Skin epidermis (tissue), 12 donors: ENCODE measurements around the gene P2RY6.
A peak's percentile ranks its signal among the peaks of the same experiment; 100 is the strongest.

ENCODE experiments used
- H3K27ac ChIP-seq, 21 experiments: fragments of 200-600 bp; sonication (generic) in 11 of 21; one replicate each; pipeline ENCODE4 v1.5.0; 2020; ENCODE audit warnings: mild to moderate bottlenecking in 3 of 21, inconsistent platforms in 2 of 21, moderate library complexity in 2 of 21
- H3K4me3 ChIP-seq, 7 experiments: fragments of 200-600 bp; sonication (generic) in 2 of 7; one replicate each; pipeline ENCODE4 v1.5.0; 2020; ENCODE audit warnings: inconsistent platforms in 2 of 7, mild to moderate bottlenecking in 2 of 7, moderate library complexity in 1 of 7

P2RY6 gene

DNA sequence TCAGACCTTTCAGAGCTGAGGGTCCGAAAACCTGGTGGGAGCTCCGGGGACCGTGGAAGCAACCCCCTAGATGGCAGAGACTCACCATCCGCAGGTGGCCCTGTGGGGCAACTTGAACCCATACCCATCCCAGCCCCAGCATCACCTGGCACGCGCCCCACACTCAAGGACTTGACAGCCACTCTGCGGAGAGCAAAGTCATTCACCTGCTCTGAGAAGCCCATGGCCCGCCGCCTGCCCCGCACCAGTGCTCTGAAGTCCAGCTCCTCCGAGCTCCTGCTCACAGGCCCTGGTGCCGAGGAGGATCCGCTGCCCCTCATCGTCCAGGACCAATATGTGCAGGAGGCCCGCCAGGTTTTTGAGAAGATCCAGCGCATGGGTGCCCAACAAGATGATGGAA, 37.9 kb downstream of the P2RY6 start:
- peak overlapping the region in 13 of 21 experiments; percentile 5 to 94 (median 89) for H3K27ac ChIP-seq

DNA sequence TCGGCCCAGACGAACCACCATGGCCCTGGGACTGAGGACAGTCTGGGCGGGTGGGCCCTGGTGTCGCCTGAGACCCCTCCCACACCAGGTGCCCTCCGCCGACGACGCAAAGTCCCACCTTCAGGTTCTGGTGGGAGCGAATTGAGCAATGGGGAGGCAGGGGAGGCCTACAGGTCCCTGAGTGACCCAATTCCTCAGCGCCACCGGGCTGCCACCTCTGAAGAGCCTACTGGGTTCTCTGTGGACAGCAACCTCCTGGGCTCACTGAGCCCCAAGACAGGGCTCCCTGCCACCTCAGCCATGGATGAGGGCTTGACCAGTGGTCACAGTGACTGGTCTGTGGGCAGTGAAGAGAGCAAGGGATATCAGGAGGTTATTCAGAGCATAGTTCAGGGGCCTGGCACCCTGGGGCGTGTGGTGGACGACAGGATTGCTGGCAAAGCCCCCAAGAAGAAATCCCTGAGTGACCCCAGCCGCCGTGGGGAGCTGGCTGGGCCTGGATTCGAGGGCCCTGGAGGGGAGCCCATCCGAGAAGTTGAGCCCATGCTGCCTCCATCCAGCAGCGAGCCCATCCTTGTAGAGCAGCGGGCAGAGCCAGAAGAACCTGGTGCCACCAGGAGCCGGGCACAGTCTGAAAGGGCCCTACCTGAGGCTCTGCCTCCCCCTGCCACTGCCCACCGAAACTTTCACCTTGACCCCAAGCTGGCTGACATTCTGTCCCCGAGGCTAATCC, 38.7 kb downstream of the P2RY6 start:
- Histone ChIP-seq H3K4me3 (peak overlapping the region; percentile 4 to 73 (median 27)), H3K27ac (peak overlapping the region in 9 of 21 experiments; percentile 11 to 91 (median 40))

More for the DNA sequence above, 37.9 kb downstream of the P2RY6 start:
- peak overlapping the region; percentile 14 to 73 (median 53) for H3K4me3 ChIP-seq

DNA sequence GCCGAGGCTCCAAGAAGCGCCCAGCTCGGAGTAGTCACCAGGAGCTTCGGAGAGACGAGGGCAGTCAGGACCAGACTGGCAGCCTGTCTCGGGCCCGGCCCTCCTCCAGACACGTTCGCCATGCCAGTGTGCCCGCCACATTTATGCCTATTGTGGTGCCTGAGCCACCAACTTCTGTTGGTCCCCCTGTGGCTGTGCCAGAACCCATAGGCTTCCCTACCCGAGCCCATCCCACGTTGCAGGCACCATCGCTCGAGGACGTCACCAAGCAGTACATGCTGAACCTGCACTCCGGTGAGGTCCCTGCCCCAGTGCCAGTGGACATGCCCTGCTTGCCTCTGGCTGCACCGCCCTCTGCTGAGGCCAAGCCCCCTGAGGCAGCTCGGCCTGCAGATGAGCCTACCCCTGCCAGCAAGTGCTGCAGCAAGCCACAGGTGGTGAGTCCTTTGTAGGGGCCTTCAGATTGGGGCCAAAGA, 39.3 kb downstream of the P2RY6 start:
- Histone ChIP-seq H3K4me3 (peak overlapping the region in 6 of 7 experiments; percentile 1 to 52 (median 14)), H3K27ac (peak overlapping the region in 8 of 21 experiments; percentile 11 to 91 (median 47))

DNA sequence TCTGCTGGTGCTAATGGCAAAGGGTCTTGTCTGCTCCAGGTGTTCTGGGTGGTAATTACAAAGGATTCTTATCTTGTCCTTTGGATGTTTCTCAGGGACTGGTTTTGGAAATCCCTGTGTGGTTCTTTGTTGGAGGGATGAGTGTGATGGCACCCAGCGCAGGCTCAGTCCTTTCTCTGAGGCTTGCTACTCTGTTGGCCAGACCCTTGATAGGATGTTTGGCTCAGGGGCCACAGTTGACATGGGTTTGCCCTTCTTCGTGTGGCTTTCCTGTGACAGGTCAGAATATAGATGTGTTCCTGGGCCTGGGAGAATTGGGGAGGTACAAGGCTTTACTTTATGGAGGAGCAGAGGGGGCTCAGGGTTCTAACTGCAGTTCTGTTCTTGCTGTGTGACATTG, 39.9 kb downstream of the P2RY6 start:
- Histone ChIP-seq H3K4me3 (peak overlapping the region in 4 of 7 experiments; percentile 4 to 52 (median 21)), H3K27ac (peak overlapping the region in 15 of 21 experiments; percentile 5 to 79 (median 65))

DNA sequence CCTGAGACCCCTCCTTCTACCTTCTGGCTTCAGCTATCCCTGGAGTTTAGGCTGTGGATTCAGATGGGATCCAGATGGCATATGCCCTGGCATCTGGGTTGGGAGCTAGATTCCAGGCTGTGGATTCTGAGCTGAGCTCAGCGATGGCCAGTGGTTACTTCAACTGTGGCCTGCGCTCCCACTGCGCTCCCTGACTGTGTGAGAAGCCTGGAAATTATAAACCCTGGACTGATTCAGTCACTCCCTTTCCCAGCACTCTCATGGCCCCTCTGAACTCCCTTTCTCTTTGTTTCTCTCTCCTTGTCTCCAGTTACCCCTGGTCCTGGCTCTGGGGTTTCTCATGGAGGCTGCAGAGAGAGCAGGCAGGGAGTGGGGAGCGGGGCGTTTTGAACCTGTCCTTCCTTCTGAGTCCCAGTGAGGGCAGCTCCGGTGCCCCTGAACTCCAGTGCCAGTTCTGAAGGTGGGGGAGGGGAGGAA, 40.8 kb downstream of the P2RY6 start:
- peak overlapping the region in 20 of 21 experiments; percentile 6 to 79 (median 58) for H3K27ac ChIP-seq
- peak overlapping the region in 3 of 7 experiments; percentile 13 to 52 (median 15) for H3K4me3 ChIP-seq

DNA sequence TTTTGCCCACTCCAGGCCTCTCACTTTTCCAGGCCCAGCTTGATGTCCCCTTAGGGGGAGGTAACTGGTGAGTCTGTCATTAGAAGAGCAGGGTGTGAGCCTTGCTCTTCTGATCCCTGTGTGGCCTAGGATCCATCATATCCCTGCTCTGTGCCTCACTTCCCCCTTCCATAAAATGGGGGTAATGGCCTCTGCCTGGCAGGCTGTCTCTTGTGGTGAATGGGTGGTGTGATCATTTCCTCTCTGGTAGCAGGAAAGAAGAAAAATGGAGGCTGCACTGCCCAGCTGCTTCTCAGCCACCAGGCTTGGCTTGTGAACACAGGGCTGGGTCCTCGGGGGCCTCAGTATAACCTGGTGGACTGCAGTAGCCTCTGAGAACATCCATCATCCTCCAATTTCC, 41.5 kb downstream of the P2RY6 start:
- Histone ChIP-seq H3K27ac (peak overlapping the region in 17 of 21 experiments; percentile 6 to 79 (median 61)), H3K4me3 (peak overlapping the region in 1 of 7 experiments; percentile 52)

DNA sequence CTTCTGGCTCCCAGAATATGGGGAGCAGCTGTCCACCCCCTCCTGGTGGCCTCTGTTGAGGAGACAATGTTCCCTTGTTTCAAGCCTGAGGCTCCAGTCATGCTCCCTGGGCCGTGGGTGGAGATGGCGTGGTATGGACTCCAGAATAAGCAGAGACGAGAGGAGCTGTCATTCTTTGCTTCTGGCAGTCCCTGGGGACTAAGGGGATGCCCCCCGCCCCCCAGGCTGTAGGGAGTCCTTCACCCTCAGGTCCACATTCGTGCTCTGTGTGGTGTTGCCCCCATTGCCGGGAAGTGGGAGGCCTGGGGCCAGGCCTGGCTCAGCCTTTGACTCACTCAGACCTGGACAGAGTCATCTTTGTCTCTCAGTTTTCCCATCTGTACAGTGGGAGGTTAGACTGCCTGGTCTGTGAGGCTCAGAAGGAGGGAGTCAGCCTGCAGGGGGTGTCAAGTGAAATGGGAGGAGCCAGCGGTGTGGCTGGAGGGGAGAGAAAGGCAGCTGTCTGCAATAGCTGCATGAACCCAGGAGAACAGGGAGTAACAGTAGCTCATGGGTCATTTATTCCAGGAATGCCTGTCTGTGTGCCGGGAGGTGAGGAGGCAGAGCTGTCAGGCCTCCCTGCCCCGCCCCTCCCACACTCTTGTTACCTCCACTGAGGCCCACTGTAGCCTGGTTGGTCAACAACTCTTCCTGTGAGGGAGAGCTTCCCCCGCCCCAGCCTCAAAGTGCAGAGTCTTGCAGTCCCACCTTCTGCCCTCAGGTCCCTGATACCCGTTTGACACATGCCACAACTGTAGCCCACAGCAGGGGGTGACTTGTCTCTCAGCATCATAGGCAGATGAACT, 42.2 kb downstream of the P2RY6 start:
- peak overlapping the region in 14 of 21 experiments; percentile 7 to 79 (median 64) for H3K27ac ChIP-seq
- H3K4me3 ChIP-seq, result no peak overlapping the region

DNA sequence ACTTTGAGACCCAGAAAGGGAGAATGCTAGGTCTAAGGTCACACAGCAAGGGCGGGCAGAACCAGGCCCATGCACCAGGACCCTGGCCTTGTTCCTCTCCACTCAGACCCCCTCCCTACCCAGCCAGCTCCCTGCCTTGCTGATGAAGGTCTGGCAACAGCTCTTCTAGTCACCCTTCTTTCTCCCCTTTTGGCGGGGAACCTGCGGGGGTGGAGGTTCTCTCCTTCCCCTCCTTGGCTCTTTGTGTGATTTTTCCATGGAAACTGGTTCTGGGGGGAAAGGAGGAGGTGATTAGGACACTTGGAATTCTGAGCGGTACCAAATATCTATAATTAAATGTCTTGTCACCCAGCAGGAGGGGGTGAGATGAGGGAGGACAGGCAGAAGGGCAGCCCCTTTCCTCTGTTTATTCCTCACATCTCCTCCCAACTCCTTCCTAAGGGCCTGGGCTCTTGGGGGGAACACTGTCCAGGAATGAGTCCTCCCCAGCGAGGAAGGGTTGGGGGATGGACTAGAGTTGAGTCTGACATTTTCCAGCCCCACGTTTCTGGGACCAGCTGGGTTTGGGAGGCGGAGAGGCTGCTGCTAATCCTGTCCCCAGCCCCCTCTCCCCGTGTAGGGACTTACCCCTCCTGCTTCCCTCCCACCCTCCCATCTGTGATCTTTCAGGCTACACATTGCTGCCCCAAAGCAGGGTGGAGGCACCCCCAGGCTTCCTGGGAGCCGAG, 43.3 kb downstream of the P2RY6 start:
- no peak overlapping the region for H3K4me3 ChIP-seq
- peak overlapping the region in 10 of 21 experiments; percentile 0 to 68 (median 58) for H3K27ac ChIP-seq

DNA sequence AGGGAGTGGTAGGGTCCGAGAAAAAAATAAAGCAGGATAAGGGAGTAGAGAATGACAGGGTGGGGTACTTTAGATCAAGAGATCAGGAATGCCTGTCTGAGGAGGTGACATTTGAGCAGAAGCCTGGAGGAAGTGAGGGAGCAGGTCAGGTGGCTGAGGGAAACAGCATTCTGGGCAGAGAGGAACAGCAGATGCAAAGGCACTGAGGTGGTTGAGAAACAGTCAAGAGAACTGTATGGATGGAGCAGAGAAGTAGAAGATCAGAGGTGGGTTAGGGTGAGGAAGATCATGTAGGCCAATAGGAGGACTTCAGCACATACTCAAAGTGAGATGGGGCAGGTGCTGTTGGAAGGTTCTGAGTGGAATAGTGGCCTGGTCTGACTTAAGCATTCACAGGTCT, 44.3 kb downstream of the P2RY6 start:
- peak overlapping the region in 5 of 21 experiments; percentile 54 to 79 (median 64) for H3K27ac ChIP-seq
- H3K4me3 ChIP-seq, result no peak overlapping the region

DNA sequence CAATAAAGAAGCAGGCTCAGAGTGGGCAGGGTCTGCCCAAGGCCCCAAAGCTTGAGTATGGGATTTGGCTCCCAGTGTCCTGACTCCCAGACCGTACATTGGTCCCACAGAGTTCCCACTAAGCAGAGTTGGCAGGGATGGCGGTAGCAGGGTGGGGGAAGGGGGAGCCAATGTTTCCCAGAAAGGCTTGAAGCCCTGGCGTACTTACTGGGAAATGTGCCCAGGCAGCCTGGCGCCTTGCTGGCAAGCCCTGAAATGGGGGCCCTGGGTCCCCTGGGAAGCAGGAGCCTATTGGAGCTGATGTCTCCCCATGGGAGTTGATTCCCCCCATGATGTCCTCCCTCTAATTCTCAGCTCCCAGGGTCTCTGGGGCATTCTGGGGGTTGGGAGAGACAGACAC, 45.2 kb downstream of the P2RY6 start:
- H3K4me3 ChIP-seq, result no peak overlapping the region

DNA sequence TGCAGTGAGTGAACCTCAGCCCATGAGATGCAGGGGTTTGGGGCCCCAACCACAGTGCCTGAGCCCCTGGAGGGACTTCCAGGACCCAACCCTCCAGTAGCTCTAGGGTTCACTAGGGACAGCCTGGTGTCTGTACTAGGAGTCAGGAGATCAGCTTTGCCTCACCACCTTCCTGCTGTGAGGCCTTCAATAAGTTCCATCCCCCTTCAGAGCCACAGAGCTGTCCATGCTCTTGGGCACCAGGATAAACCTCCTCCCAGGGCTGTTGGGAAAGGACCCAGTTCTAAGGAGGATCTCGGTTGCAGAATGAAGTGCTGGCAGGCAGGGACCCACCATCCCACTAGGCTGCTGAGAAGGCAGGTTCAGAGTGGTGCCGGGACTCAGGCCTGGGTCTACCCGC, 45.7 kb downstream of the P2RY6 start:
- Histone ChIP-seq H3K27ac (peak overlapping the region in 12 of 21 experiments; percentile 9 to 79 (median 40)), H3K4me3 (no peak overlapping the region)

More for the DNA sequence above, 45.2 kb downstream of the P2RY6 start:
- peak overlapping the region in 12 of 21 experiments; percentile 9 to 79 (median 46) for H3K27ac ChIP-seq

DNA sequence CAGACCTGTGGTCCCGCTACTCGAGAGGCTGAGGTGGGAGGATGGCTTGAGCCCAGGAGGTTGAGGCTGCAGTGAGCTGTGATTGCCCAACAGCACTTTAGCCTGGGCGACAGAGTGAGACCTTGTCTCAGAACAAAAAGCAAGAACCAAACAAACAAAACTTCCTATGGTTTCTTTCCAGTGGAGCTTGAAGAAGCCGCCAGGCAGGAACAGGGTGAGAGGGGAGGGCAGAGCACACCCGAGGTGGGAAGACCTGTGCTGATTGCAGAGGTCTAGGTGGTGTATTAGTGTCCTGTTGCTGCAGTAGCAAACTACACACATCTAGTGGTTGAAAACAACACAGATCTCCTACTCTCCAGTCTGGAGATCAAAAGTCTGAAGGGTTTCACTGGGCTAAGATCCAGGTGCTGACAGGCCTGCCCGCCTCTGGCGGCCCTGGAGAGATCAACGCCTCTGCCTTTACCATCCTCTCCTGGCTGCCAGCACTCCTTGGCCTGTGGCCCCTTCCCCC, 46.4 kb downstream of the P2RY6 start:
- peak overlapping the region in 9 of 21 experiments; percentile 16 to 79 (median 36) for H3K27ac ChIP-seq
- no peak overlapping the region for H3K4me3 ChIP-seq

DNA sequence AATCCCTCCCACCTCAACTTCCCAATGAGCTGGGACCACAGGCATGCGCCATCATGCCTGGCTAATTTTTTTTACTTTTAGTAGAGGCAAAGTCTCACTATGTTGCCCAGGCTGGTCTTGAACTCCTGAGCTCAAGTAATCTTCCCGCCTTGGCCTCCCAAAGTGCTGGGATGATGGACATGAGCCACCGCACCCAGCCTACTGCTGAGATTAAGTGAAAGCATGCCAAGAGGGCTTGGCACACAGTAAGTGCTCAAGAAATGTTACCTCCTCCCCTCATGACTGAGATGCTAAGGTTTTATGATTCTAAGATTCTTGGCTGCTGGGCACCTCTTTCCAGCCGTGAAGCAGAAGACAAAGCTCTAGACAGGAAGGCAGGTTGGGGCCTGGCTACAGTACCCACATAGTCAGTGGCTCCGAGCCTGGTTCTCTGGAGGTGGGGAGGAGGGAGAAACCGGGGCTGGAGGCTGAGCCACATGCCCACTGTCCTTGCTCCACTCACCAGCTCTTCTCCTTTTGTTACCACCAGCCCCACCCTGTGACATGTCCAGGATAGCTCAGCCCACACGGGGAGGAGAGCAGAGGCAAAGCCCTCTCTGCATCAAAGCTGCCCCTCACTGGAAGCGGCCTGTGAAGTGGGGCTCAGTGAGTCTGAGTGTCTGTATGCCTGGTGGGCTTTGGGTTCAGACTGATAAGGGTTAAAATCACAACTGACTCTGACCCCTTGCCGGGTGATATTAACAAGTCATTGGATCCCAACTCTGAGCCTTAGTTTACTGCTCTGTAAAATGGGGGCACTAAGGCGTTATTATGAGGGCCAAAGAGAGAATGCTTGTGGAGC, 48.8 kb downstream of the P2RY6 start:
- Histone ChIP-seq H3K4me3 (no peak overlapping the region), H3K27ac (peak overlapping the region in 16 of 21 experiments; percentile 2 to 82 (median 46))

DNA sequence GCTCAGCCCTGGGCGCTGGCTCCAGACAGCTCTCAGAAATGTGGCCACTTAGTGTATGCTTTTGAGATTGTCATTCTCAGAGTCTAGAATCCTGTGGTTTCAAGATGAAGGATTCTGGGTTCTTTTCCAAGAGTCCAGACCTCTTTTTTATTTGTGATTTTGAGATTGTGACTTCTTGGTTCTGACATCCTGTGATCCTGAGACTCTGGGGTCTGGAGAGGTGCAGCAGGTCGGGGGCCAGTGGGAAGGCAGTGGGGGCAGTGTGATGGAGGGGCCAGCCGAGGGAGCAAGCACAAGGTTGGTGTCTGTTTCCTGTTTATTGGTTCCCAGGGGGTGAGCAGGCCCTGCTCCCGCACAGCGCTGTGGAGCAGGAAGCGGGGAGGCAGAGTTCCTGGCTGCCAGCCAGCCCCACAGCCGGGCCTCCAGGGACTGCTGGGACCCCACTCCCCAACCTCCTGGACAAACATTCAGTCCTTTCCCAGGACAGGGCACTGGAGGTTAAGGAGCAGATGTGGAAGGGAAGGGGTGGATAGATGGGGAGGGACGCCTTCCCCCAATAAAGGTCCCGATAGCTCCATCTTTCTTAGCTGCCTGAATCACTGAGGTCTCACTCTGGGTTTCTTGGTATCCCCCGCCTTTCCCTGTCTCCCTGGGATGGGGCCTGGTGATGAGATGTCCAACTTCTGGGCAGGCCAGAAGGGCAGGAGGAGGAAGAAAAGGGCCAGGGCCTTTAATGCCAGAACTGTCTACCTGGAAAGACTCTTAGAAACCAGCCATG, 49.7 kb downstream of the P2RY6 start:
- peak overlapping the region in 18 of 21 experiments; percentile 2 to 82 (median 56) for H3K27ac ChIP-seq
- H3K4me3 ChIP-seq, result no peak overlapping the region

DNA sequence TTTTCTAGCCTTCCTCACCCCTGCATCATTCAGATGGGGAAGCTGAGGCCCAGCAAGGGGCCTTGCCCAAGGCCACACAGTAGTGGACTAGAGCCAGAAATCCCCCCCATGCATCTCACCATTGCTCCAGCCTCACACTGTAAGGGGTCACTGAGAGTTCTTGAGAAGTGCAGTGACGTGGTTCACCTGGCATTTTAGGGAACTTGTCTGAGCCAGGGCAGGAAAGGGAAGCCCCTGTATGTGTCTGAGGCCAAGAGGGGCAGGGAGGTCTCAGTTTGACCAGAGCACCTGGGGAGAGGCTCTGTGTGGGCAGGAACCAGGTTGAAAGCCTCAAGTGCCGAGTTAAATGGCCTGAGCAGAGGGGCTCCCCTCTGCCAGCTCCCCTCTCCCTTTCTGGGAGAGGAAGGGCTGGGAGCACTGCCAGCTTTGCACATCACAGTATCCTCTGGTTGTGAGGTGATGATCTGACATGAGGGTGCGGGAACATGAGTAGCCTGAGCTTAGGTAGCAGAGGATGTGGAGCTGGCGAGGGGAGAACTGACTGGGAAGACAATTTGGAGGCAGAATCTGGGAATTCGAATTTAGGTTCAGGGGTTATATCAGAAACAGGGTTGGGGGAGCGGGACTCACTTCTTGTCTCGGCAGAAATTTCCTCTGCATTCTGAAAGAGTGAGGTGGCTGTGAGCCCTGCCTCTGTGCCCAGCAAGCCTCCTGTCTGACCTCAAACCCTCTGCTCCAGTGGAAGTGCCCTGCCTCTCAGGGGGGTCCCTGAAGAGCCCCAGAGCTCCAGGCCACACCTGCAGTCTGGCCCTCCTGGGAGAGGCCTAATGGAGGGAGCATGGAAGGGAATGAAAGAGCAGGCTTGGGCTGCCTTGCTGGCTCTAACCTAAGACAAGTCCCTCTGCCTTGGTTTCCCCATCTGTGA, 50.5 kb downstream of the P2RY6 start:
- Histone ChIP-seq H3K4me3 (no peak overlapping the region), H3K27ac (peak overlapping the region in 19 of 21 experiments; percentile 13 to 82 (median 56))

DNA sequence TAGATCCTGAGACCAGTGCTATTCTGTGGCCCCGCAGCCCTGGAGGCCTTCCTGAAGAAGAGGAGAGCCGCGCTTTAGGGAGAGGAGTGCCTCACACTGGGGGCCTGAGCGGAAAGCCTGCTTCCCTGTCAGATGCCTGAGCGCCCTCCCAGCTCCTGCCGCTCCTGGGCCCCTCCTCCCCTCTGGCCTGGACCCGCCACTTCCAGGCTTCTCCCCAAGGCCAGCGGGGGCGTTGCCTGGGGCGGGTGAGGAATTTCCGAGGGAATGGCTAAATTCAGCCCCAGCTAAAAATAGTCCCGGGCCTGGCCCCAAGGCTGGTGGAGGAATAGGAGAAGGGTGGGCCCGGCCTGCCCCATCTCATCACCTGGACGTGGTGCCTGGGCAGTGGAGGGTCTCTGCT, 51.3 kb downstream of the P2RY6 start:
- no peak overlapping the region for H3K4me3 ChIP-seq
- peak overlapping the region in 18 of 21 experiments; percentile 11 to 82 (median 61) for H3K27ac ChIP-seq
